SK-N-SH (cell line): ENCODE results near the gene SPTBN1. TPM values are rescaled to one million over a fixed set of nuclear protein-coding genes. Genes with fewer than 3 reads are reported as not detected.
A peak's percentile ranks its signal among the peaks of the same experiment; 100 is the strongest.

Source experiments
- CTCF ChIA-PET: fragments of 300-600, 350-600 bp; formaldehyde crosslinking; extraction: SDS; loops from one replicate; lab custom pipeline; 2021; lab: Yijun Ruan, JAX
- POLR2A ChIA-PET: fragments of 350-600 bp; sonication (Branson Sonifier 250); formaldehyde crosslinking; extraction: SDS; loops from one replicate; lab custom pipeline; 2020; ENCODE audit warnings: antibody characterized with exemption, inconsistent platforms; lab: Yijun Ruan, JAX
- DNase-seq: peaks from one replicate; pipeline ENCODE4 v3.0.0; 2012
- H2AFZ ChIP-seq: fragments of 200-600 bp; sonication (generic); 2 replicates; pipeline ENCODE4 v1.8.1; 2016; ENCODE audit warnings: antibody characterized with exemption, mild to moderate bottlenecking, low read depth
- H3F3A ChIP-seq: fragments of 200-600 bp; sonication (generic); replicated peaks from 2 replicates; pipeline ENCODE3; 2016; ENCODE audit warnings: antibody characterized with exemption, mild to moderate bottlenecking; ENCODE audit not compliant: insufficient read depth
- H3K27ac ChIP-seq, 2 experiments: fragments of 200-500 bp in 1 of 2; fragments of 200-600 bp in 1 of 2; sonication (Bioruptor generic) in 1 of 2; sonication (generic), shearing (Covaris generic) in 1 of 2; 2 replicates each; pipeline versions ENCODE4 v1.5.1 to v1.6.1; 2014 to 2016; ENCODE audit warnings: low read depth in 2 of 2, inconsistent platforms in 1 of 2, low read length in 1 of 2, mild to moderate bottlenecking in 1 of 2, mixed read lengths in 1 of 2
- H3K27me3 ChIP-seq: fragments of 200-600 bp; sonication (generic), shearing (Covaris generic); 2 replicates; pipeline ENCODE4 v1.6.1; 2016; ENCODE audit warnings: mixed run types; ENCODE audit not compliant: insufficient read depth
- H3K36me3 ChIP-seq, 2 experiments: fragments of 200-500 bp in 1 of 2; fragments of 200-600 bp in 1 of 2; sonication (Bioruptor generic) in 1 of 2; sonication (generic) in 1 of 2; replicated peaks in 1 of 2; 2 replicates each; pipeline versions ENCODE3 to v1.5.1; 2014 to 2016; ENCODE audit warnings: low read length in 1 of 2, mild to moderate bottlenecking in 1 of 2; ENCODE audit not compliant: insufficient read depth in 2 of 2, control insufficient read depth in 1 of 2
- H3K4me1 ChIP-seq, 2 experiments: fragments of 200-500 bp in 1 of 2; fragments of 200-600 bp in 1 of 2; sonication (Bioruptor generic) in 1 of 2; sonication (generic), shearing (Covaris generic) in 1 of 2; 2 replicates each; pipeline versions ENCODE4 v1.5.1 to v1.6.1; 2014 to 2016; ENCODE audit warnings: low read depth in 1 of 2, low read length in 1 of 2, mixed run types in 1 of 2; ENCODE audit not compliant: insufficient read depth in 2 of 2, control insufficient read depth in 1 of 2
- H3K4me2 ChIP-seq: fragments of 200-600 bp; sonication (generic), shearing (Covaris generic); 2 replicates; pipeline ENCODE4 v1.6.1; 2017; ENCODE audit warnings: mixed run types
- H3K4me3 ChIP-seq, 2 experiments: fragments of 200-500 bp in 1 of 2; fragments of 200-600 bp in 1 of 2; sonication (Bioruptor generic) in 1 of 2; sonication (generic), shearing (Covaris generic) in 1 of 2; 2 replicates each; pipeline versions ENCODE4 v1.5.1 to v1.8.1; 2014 to 2016; ENCODE audit warnings: low read depth in 2 of 2, inconsistent platforms in 1 of 2, low read length in 1 of 2, mild to moderate bottlenecking in 1 of 2, mixed read lengths in 1 of 2, moderate library complexity in 1 of 2
- H3K79me2 ChIP-seq: fragments of 200-600 bp; sonication (generic); 2 replicates; pipeline ENCODE4 v1.8.1; 2017; ENCODE audit warnings: mild to moderate bottlenecking; ENCODE audit not compliant: insufficient read depth
- H3K9ac ChIP-seq: fragments of 200-600 bp; sonication (generic); 2 replicates; pipeline ENCODE4 v1.6.1; 2017; ENCODE audit warnings: mixed run types
- H3K9me2 ChIP-seq: fragments of 200-600 bp; sonication (generic); 2 replicates; pipeline ENCODE4 v1.6.1; 2017; ENCODE audit warnings: mixed run types
- H3K9me3 ChIP-seq: fragments of 200-600 bp; sonication (generic); 2 replicates; pipeline ENCODE4 v1.6.1; 2017; ENCODE audit warnings: mixed run types, mild to moderate bottlenecking, moderate library complexity
- H4K20me1 ChIP-seq: fragments of 200-600 bp; sonication (generic); 2 replicates; pipeline ENCODE4 v1.6.1; 2017; ENCODE audit warnings: mild to moderate bottlenecking, mixed run types; ENCODE audit not compliant: insufficient read depth
- CHD2 ChIP-seq: fragments of 150-350 bp; IDR thresholded peaks from 2 replicates; pipeline ENCODE4 v1.6.1; 2018; ENCODE audit warnings: low read length; ENCODE audit not compliant: partially characterized antibody
- GABPA ChIP-seq: IDR thresholded peaks from 2 replicates; pipeline ENCODE4 v1.4.0; 2012; ENCODE audit warnings: low read depth, mild to moderate bottlenecking
- JUND ChIP-seq: IDR thresholded peaks from 2 replicates; pipeline ENCODE4 v1.4.0; 2012
- MEF2A ChIP-seq: IDR thresholded peaks from 2 replicates; pipeline ENCODE4 v1.4.0; 2012; ENCODE audit warnings: low read depth, borderline replicate concordance
- MXI1 ChIP-seq: IDR thresholded peaks from 2 replicates; pipeline ENCODE4 v1.6.1; 2012; ENCODE audit warnings: mild to moderate bottlenecking, low read depth, low read length, improper control_type of control experiment
- PBX3 ChIP-seq: IDR thresholded peaks from 2 replicates; pipeline ENCODE4; 2012
- POLR2AphosphoS5 ChIP-seq: IDR thresholded peaks from 2 replicates; pipeline ENCODE4 v1.6.1; 2012; ENCODE audit warnings: low read depth, low read length
- RAD21 ChIP-seq: IDR thresholded peaks from 2 replicates; pipeline ENCODE4 v1.6.1; 2012; ENCODE audit warnings: mild to moderate bottlenecking, low read length
- SIN3A ChIP-seq: IDR thresholded peaks from 2 replicates; pipeline ENCODE4 v1.6.1; 2012; ENCODE audit warnings: low read depth, mild to moderate bottlenecking, low read length, moderate library complexity, borderline replicate concordance
- TCF12 ChIP-seq: IDR thresholded peaks from 2 replicates; pipeline ENCODE4 v1.4.0; 2012
- TEAD4 ChIP-seq: IDR thresholded peaks from 2 replicates; pipeline ENCODE4 v1.4.0; 2012; ENCODE audit warnings: mild to moderate bottlenecking, borderline replicate concordance; ENCODE audit not compliant: insufficient read depth
- WGBS: methylation state at CpG from one replicate; pipeline ENCODE4 v1.1.6; 2017; ENCODE audit warnings: low lambda C conversion rate; 5-methylcytosine and 5-hydroxymethylcytosine counted together
- polyA plus RNA-seq, 3 experiments: library from polyadenylated mRNA; depleted of rRNA; stranded (reverse); fragments of >200 nt; gene quantifications; 2 replicates each; pipeline ENCODE4 v1.2.3, GENCODE V29; 2012

Gene SPTBN1
- polyA plus RNA-seq, 1 of the 3 experiments (the other 2 are of a cell fraction), result 29.1 TPM

GRCh38 chr2:54466870-54467269, 10.7 kb downstream of the SPTBN1 start:
- Histone ChIP-seq H3K27me3 (no peaks in the 10 kb centered on the region), H3K4me1 (peaks cover 25 to 26% of the 10 kb centered on the region in 2 experiments), H3K9me2 (no peaks in the 10 kb centered on the region), H3K79me2 (peaks cover 87% of the 10 kb centered on the region), H3F3A (peaks cover 17% of the 10 kb centered on the region), H2AFZ (no peak overlapping the region), H3K4me3 (no peak overlapping the region), H3K4me2 (no peak overlapping the region), H3K27ac (peak overlapping the region in 1 of 2 experiments; percentile 16; a peak in 1 of 4 replicates), H3K36me3 (peaks cover 0 to 8% of the 10 kb centered on the region in 2 experiments), H4K20me1 (peaks cover 76% of the 10 kb centered on the region), H3K9me3 (no peaks in the 10 kb centered on the region), H3K9ac (no peak overlapping the region)
- TF ChIP-seq CHD2 (no peak), TEAD4 (no peak), JUND (no peak), POLR2AphosphoS5 (no peak), TCF12 (no peak), MEF2A (no peak), RAD21 (no peak), PBX3 (no peak)
- ChIA-PET POLR2A (no interaction called here), CTCF (interaction anchor here (1.0 kb wide), 1 partner anchor 10 kb away, joined by 4 read pairs; no protein-coding TSS in a partner anchor)
- WGBS, result 89% methylated on average over 4 of the region's 4 CpGs
- DNase-seq, result no peak

GRCh38 chr2:54468673-54469072, 12.5 kb downstream of the SPTBN1 start:
- H3K36me3 ChIP-seq, result peaks cover 0 to 5% of the 10 kb centered on the region in 2 experiments
- 73% methylated on average over 2 of the region's 2 CpGs for WGBS
- no peaks in the 10 kb centered on the region for H3K9me3 ChIP-seq
- peak overlapping the region in 1 of 2 experiments; percentile 86; a peak in 2 of 4 replicates for H3K27ac ChIP-seq
- H3K9ac ChIP-seq, result no peak overlapping the region
- H3K79me2 ChIP-seq, result peaks cover 87% of the 10 kb centered on the region
- no peaks in the 10 kb centered on the region for H3K27me3 ChIP-seq
- ChIA-PET CTCF (interaction anchor here (0.6 kb wide), 1 partner anchor 262 kb away, joined by 4 read pairs; no protein-coding TSS in a partner anchor), POLR2A (no interaction called here)
- peaks cover 68% of the 10 kb centered on the region for H4K20me1 ChIP-seq
- TF ChIP-seq PBX3 (no peak), MXI1 (no peak), SIN3A (no peak), GABPA (no peak)
- no peaks in the 10 kb centered on the region for H3K9me2 ChIP-seq
- H2AFZ ChIP-seq, result no peak overlapping the region
- no peak overlapping the region for H3K4me3 ChIP-seq
- no peak overlapping the region for H3K4me2 ChIP-seq
- H3F3A ChIP-seq, result peaks cover 17% of the 10 kb centered on the region
- no peak for DNase-seq
- peaks cover 30 to 32% of the 10 kb centered on the region in 2 experiments for H3K4me1 ChIP-seq
